ENCODE measurements around the gene ALDH1A2. TPM values are rescaled to one million over a fixed set of nuclear protein-coding genes. Genes with fewer than 3 reads are reported as not detected.
"Not testable (repeated sequence)": the region's sequence is repeated elsewhere in the genome, so short reads cannot be mapped to it uniquely, and the experiment has no call there.

The ALDH1A2 gene
- 3.3 TPM for total RNA-seq

DNA sequence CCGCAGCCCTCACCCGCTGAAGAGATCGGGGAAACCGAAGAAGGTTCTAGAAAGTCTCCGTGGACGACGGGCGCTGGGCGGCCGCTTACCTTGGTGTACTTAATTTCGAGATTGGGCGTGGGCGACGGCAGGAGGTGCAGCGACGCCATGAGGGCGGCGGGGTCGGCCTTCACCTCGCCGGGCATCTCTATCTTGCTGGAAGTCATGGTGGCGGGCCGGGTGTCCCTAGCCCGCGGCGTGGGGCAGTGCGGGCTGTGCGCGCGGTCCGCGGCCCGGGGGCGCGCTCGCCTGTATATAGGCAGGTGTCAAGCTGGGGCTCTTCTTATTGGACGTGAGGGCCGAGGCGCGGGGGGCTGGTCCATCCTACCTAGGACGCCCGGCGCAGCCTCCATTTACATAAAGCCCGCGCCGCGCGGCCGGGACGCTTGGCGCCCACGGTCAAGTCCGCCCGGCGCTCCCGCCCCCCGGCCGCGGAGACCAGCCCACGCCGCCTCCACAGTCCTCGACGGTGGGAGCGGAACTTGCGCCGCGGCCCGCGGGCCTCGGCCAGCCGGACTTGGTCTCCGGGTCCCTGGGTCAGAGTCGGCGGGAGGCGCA lies at the start of gene ALDH1A2:
ALDH1A2 (minus strand) TSS at position 267 of the 597 bp plus-strand sequence; CDS start at position 206, 61 bp downstream.
- DNase-seq (ENCODE audit: low spot score in 2 of 2) (peak in 1 of 2 donors; percentile 17), FAIRE-seq (no peak)

DNA sequence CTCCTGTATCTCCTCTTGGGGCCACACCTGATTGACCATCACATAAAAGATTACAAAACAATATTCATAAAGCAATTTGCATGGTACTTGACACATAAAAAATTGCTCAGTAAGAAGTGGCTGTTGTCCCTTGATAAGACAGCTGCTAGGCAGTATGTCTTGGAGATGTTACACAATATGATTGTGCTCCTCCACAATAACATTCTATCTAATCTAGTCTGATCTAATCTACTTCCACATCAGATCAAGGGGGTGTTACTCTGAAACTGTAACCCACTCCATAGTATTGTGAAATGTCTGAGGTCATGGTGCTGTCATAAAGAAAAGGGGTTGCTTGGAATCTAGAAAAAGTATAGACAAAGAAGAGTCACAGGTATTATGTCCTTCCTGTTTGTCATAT lies 49.3 kb upstream of the ALDH1A2 start:
- no peak for FAIRE-seq
- DNase-seq (ENCODE audit: low spot score in 2 of 2) = no peak

DNA sequence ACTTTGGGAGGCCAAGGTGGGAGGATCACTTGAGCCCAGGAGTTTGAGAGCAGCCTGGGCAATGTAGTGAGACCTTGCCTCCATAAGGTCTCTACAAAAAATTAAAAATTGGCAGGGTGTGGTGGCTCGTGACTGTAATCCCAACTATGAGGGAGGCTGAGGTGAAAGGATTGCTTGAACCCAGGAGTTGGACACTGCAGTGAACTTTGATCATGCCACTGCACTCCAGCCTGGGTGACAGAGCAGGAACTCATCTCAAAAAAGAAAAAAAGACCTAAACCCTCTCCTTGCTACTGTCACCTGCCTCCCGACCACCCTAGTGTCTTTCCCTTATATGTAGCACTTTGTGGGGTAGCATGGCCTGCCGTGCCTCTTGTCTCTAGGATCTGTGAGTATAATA lies 48.9 kb upstream of the ALDH1A2 start:
- no peak for FAIRE-seq
- DNase-seq (ENCODE audit: low spot score in 2 of 2) = no peak

DNA sequence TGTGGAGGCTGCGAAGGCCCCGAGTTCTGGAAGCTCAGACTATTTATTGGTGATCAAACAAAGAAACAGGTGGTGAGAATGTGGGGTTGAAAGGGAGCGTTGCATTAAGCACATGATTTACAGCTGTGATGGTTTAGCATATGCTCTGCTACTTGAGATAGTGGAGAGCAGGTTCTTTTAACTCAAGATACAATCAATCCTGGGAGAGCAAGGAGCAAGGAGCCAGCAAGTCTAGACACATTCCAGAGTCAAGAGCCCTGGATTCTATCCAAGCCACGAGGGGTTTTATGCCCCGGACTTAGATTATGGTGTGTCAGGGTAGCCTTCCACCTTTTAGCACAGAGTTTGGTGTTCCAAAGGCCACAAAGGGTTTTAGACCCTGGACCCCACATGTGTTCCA lies 47.8 kb upstream of the ALDH1A2 start:
- not testable (repeated sequence) for DNase-seq (ENCODE audit: low spot score in 2 of 2); FAIRE-seq

DNA sequence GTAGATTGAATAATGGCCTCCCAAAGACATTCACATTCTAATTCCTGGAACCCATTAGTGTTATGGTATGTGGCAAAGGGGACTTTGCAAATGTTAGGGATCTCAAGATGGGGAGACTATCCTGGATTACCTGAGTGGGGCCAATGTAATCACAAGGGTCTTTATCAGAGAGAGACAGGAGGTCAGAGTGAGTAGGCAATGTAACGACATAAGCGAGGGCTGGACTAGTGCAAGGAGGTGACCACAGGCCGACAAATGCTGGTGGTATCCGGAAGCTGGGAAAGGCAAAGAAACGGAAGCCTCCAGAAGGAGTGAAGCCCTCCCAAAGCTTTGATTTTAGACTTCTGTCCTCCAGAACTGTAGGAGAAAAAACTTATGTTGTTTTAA lies 46.2 kb upstream of the ALDH1A2 start:
- no peak for FAIRE-seq

DNA sequence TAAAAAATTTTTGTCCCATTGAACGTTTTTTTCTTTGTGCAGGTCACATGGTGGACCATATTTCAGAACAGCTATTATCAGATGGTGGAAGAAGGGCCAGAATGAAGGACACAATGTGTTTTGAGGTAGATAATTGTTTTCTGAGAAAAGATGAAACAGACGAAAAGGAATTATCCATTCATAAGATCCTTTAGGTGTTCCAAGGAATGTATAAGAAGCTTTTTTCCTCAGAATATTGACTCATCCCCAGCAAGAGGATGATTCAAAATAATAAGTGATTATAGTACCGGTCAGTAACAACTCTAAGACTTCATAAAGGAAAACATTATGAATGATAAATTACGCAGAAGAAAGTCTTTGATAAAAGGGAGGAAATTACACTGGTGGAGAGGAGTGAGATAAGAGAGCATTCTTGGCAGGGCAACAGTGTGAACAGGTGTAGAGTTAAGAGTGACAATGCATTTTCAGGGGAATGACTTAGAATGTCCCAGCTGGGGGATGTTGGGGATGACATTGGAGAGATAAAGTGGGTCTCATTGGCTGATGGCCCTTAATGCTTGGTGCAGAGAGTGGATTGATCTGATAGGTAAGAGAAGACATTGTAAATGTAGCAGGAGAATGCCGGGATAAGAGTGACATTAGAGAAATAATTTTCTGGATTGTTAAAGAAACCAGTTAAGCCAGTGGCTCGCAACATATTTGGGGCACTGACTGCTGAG lies 45.6 kb upstream of the ALDH1A2 start:
- DNase-seq (ENCODE audit: low spot score in 2 of 2) (no peak), FAIRE-seq (no peak)

More for the DNA sequence above, 46.2 kb upstream of the ALDH1A2 start:
- no peak for DNase-seq (ENCODE audit: low spot score in 2 of 2)

DNA sequence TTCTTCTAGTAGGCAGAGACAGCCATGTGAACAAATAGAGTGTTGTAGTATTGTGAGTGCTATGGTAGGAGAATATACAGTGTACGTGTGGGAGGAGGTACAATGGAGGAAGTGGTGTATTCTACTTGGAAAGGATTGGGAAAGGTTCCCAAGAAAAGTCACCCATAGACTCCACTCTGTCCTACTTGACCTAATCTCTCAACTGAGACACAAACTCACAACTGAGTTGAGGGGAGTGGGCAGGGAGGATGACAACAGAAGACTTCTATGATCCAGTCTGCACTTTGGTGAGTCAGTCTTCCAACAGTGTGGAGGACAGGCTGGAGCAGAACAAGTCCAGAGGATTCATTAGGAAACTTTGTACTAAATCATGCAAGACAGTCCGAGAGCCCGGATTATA lies 43.9 kb upstream of the ALDH1A2 start:
- no peak for FAIRE-seq
- no peak for DNase-seq (ENCODE audit: low spot score in 2 of 2)

DNA sequence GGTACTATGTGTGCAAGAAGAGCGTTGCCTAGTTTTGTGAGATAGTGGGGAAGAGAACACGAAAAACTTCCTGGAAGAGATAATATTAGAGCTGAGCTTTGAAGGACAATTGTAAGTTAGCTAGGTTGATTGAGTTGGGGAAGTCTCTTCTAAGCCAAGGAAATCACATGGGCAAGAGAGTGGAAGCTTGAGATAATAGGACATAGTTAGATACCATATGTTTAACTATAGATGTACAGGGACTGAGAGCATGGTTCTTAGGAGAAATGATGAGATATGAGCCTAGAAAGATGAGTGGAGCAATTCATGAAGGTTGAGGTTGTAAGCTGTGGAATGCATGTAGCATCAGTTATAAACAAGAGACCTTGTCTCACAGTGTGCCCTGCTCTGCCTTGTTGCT lies 42.6 kb upstream of the ALDH1A2 start:
- no peak for DNase-seq (ENCODE audit: low spot score in 2 of 2)
- no peak for FAIRE-seq

DNA sequence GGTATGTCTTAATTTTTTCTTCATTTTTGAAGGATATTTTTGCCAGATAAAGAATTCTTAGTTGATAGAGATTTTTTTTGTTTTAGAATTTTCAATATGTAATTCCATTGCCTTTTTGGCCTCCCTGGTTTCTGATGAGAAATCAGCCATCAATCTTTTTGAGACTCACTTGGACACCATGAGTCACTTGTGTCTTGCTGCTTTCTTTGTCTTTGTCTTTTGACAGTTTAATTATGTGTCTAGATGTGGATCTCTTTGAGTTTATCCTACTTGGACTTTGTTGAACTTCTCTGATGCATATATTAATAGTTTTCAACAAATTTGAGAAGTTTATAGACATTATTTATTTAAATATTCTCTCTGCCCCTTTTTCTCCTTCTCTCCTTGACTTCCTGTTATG lies 38.0 kb upstream of the ALDH1A2 start:
- FAIRE-seq (no peak), DNase-seq (ENCODE audit: low spot score in 2 of 2) (no peak)

DNA sequence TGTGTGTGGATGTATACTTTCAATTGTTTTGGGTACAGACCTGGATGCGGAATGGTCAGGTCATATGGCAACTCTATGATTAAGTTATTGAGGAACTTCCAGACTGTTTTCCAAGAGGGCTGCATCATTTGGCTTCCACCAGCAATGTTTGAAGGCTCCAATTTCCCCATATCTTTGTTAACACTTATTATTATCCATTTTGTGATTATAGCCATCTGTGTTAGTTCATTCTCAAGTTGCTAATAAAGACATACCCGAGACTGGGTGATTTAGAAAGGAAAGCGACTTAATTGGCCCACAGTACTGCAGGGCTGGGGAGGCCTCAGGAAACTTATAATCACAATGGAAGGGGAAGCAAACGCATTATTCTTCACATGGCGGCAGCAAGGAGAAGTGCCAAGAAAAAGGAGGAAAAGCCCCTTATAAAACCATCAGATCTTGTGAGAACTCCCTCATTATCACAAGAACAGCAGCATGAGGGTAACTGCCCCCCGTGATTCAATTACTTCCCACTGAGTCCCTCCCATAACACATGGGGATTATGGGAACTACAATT lies 31.1 kb upstream of the ALDH1A2 start:
- DNase-seq (ENCODE audit: low spot score in 2 of 2) (no peak), FAIRE-seq (no peak)

DNA sequence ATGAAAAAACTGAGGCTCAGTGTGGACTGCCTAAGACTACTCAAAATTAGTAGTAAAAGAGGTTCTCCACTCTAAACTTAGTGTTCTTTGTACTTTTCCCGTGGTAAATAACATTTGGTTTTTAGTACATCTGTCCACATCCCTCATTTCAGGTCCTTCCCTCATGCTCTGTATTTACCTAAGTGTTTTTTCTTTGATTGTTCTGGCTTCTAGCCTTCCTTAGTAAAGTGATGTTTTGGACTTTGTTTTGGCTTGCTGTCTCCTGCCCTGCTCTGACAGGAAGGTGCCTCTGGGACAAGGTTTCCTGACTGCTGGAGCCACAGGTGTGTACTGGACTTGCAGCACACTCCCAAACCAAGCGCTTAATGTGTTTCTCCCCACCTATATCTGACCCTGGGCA lies 29.9 kb upstream of the ALDH1A2 start:
- FAIRE-seq = no peak
- DNase-seq (ENCODE audit: low spot score in 2 of 2) = no peak

DNA sequence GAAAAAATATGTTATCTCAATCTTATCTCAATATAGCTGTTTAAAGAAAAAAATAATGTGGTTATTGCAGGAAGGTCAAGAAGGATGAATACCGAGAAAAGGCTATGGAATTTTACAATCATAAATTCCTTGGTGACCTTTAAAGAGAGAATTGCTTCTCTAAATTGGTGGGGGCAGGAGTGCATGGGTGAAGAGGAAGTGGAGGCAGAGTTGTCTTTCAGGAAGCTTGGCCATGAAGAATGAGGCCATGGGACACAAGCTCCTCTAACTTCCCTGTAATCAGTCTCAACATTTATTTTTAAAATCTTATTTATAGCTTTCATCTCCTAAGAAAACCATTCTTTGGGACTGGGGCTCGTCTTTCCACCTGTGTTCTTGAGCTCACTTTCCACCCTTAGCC lies 22.4 kb upstream of the ALDH1A2 start:
- FAIRE-seq = no peak

DNA sequence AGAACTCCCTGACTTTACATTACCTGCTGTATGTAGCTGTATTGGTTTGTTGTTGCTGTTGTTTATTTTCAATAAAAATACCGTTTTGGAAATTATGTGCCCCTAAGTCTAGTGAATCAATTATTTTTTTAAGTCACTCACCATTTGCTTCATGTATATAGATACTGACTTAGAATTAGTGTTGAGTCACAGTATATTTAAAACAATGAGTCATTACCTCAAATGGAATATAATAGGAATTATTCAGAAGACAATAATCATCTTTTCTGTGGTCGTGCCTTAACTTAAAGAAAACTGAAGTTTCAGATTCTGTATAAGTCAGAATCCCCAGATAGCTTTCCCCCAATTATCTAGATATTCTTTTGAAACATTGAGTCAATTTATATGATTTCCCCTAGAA lies 21.0 kb upstream of the ALDH1A2 start:
- no peak for DNase-seq (ENCODE audit: low spot score in 2 of 2)
- no peak for FAIRE-seq

More for the DNA sequence above, 22.4 kb upstream of the ALDH1A2 start:
- no peak for DNase-seq (ENCODE audit: low spot score in 2 of 2)

DNA sequence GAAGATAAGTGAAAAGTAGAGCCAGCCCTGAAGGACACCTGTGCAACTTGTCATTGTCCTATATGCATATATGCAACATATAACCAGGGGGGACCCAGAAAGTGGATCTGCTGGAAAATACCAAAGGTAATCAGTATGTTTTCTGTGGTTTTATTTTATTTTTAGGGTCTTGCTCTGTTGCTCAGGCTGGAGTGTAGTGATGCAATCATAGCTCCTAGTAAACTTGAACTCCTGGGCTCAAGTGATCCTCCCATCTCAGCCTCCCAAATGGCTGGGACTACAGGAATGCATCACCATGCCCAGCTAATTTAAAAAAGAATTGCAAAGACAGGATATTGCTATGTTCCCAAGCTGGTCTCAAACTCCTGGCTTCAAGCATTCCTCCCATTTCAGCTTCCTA lies 18.0 kb upstream of the ALDH1A2 start:
- FAIRE-seq (no peak), DNase-seq (ENCODE audit: low spot score in 2 of 2) (no peak)

DNA sequence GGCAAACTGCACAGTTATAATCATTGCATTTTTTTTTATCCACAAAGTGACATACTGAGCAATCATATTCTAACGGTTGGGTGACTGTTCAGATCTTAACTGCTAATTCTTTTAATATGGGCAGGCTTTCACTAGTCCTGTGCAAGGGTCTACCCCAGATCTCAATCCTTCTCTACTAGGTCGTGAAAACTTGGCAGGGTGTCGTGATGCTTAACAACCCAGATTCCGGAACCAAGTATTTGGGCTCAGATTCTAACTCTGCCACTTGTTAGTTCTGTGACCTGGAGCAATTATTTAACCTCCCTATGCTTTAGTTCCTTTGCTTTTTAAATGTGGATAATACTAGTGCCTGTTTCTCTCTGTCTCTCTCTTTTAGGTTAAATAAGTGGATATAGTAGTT lies 16.4 kb upstream of the ALDH1A2 start:
- no peak for FAIRE-seq
- DNase-seq (ENCODE audit: low spot score in 2 of 2) = no peak

DNA sequence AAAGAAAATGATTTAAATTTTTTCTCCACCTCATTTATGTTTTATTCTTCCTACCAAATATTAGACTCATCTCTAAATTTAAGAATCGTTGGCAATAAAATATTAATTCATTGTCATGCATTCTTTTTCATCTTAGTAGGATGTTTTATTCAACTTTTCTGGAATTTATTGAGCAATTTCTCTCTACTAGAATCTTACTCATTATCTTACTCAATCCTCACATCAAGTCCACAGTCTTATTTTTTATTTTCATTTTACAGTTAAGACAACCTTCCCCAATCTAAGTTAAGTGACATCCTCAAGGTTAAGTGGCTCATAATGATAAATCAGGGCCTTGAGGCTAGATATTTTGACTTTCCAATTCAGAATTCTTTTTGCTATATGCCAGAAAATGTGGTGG lies 15.9 kb upstream of the ALDH1A2 start:
- no peak for DNase-seq (ENCODE audit: low spot score in 2 of 2)
- FAIRE-seq = no peak

DNA sequence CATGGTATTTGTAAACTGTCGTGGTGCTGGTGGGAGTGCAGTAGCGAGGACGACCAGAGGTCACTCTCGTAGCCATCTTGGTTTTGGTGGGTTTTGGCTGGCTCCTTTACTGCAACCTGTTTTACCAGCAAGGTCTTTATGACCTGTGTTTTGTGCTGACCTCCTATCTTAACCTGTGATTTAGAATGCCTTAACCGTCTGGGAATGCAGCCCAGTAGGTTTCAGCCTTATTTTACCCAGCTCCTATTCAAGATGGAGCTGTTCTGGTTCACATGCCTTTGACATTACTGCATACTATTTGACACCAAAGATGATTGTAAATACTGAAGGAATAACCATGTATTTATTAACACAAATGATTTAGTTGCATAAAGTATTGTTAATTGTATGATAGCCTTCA lies 15.4 kb upstream of the ALDH1A2 start:
- not testable (repeated sequence) for DNase-seq (ENCODE audit: low spot score in 2 of 2); FAIRE-seq

DNA sequence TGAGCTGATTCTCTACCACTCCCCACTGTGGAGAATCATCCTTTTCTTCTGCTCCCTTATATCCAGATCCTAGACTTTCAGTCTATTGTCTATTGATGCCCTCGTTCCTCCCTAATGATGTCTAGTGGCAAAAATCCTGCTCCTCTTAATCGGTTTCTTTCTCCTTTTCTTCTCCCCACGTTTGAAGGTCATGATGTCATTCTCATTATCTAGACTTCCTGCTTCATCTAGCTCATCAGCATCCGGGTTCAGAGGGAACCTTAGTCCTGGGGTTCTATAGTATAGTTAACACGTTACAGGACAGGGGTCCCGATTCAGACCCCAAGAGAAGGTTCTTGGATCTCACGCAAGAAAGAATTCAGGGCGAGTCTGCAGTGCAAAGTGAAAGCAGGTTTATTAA lies 14.9 kb upstream of the ALDH1A2 start:
- FAIRE-seq (no peak), DNase-seq (ENCODE audit: low spot score in 2 of 2) (no peak)

DNA sequence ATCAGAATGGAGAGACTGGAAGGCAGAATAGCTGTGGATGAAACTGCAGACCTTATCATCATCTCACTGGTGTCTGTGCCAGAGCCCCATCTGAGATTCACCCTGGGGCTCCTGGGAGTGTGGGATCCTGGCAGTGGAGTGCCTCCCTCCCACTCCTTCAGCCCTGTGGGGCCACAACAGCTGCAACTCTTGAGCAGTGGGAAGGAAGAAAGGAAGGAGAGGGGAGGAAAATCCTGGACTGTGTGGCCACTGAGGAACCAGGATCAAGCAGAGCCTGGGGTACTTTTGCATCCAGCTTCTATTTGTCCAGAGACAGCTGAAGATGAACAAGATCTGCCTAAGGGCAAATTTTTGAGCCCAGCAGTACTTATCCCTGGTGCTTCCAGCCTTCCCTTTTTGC lies 13.1 kb upstream of the ALDH1A2 start:
- DNase-seq (ENCODE audit: low spot score in 2 of 2) (no peak), FAIRE-seq (no peak)

DNA sequence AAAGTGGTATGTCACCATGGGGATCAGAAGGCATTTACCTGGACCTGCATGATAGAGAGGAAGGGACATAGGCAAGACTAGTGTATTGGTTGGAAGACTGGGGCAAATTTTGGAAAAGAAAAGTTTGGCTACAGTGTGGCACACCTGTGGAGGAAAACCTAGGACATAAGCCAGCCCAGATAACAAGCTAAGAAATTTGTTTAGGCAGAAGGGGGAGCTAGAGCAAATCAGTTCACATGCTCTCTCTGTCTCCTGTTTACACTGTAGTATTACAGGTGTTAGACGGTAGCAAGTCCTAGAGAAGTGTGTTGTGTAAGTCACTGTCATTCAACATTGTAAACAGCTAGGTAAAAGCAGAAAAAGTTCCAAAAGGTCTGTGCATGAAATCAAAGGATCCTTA lies 11.9 kb upstream of the ALDH1A2 start:
- DNase-seq (ENCODE audit: low spot score in 2 of 2) = no peak
- no peak for FAIRE-seq

DNA sequence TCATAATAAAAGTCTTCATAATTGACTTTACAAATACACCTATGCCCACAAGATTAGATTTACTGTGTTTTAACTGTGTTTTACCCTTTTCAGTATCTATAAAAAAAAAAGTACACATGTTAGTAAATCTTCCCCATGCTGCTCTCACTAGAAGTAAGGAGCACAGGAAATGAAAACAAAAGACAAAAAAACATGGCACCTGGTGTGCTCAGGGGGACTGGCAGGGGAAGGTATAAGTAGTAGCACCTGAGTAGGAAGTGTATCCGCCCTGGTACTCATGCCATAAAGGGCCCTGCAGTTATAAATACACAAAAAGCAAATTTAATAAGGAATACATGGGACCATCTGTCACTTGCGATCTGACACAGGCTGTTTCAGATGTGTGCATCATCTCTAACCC lies 8.9 kb upstream of the ALDH1A2 start:
- DNase-seq (ENCODE audit: low spot score in 2 of 2) = no peak
- FAIRE-seq = no peak

DNA sequence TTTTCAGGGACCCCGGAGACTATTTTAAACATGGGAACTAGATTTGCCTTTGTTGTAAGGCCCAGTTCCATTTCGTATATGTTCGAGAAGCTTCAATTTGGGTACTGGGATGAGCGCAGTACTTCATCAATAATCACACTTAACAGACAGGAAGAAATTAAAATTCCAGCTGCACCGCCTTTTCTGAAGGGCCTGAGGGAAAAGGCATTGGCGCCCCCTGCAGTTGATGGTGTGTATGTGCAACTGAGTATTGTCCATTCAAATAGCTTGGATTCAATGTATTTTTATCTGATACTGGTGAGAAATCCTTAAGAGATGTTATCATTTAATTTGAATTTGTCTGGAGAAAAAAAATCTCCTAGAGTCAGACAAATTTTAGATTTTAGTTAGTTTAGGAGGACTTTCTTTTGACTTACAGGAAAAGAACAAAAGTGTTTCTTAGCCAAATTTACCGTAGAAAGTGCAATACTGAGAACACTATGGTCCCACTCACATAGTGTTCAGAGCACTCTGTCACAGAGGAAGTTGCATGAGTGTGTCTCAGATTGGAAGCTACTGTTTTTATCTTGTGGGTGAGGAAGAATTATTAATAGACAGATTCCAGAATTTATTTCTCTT lies 5.4 kb upstream of the ALDH1A2 start:
- DNase-seq (ENCODE audit: low spot score in 2 of 2) = no peak
- peak; percentile 13 for FAIRE-seq
